Measurements from ENCODE around the gene ASB16. TPM values are rescaled to one million over a fixed set of nuclear protein-coding genes. Genes with fewer than 3 reads are reported as not detected.

Gene ASB16
- total RNA-seq = not detected in 2 replicates

GRCh38 chr17:44170499-44171201 is at the start of gene ASB16:
ASB16 (plus strand) TSS chr17:44170704; CDS start chr17:44170790, 86 bp downstream.

GRCh38 chr17:44123356-44124117 is 47.0 kb upstream of the ASB16 start, which contains the start of gene HDAC5:
HDAC5 (minus strand) TSS chr17:44123641; CDS start chr17:44117515, 6,126 bp downstream.

GRCh38 chr17:44186307-44187130 is 16.0 kb downstream of the ASB16 start, which contains the start of gene TMUB2:
TMUB2 (plus strand) TSS chr17:44186972; CDS start chr17:44187709, 737 bp downstream.

GRCh38 chr17:44199553-44200477 is 29.3 kb downstream of the ASB16 start, which contains the start of gene ATXN7L3:
ATXN7L3 (minus strand) TSS chr17:44199884; CDS start chr17:44198070, 1,814 bp downstream.

GRCh38 chr17:44219616-44220212 is 49.2 kb downstream of the ASB16 start, which contains the start of gene UBTF:
UBTF (minus strand) TSS chr17:44219675; CDS start chr17:44218229, 1,446 bp downstream.

Small RNAs within 50 kb of the gene (small RNA-seq; reads per million reads assigned to genes)
- gene MIR6782 (not detected), gene RNU6-131P (not detected)

Other genes starting within 250 kb of the ASB16 start
- gene PPY, start 228.2 kb upstream of the ASB16 start, total RNA-seq = not detected in 2 replicates
- gene PYY, start 216.8 kb upstream of the ASB16 start, total RNA-seq = 0.33 TPM in 1 of 2 replicates, not detected in the other
- gene NAGS, start 166.1 kb upstream of the ASB16 start, total RNA-seq = 6.9 and 11.7 TPM in 2 replicates
- 33.1 and 50.0 TPM in 2 replicates for gene TMEM101, start 155.7 kb upstream of the ASB16 start, total RNA-seq
- 83.8 and 85.9 TPM in 2 replicates for gene LSM12, start 104.0 kb upstream of the ASB16 start, total RNA-seq
- gene G6PC3, start 100.0 kb upstream of the ASB16 start, total RNA-seq = 32.7 and 34.8 TPM in 2 replicates
- 25.4 and 44.1 TPM in 2 replicates for gene HDAC5, start 47.1 kb upstream of the ASB16 start, total RNA-seq
- 2.3 and 4.2 TPM in 2 replicates for gene HROB, start 28.8 kb upstream of the ASB16 start, total RNA-seq
- 28.8 and 29.4 TPM in 2 replicates for gene TMUB2, start 16.3 kb downstream of the ASB16 start, total RNA-seq
- gene ATXN7L3, start 29.2 kb downstream of the ASB16 start, total RNA-seq = 53.0 and 55.2 TPM in 2 replicates
- 56.8 and 59.8 TPM in 2 replicates for gene UBTF, start 49.0 kb downstream of the ASB16 start, total RNA-seq
- not detected in 2 replicates for gene SLC4A1, start 97.4 kb downstream of the ASB16 start, total RNA-seq
- gene RUNDC3A, start 137.9 kb downstream of the ASB16 start, total RNA-seq = 0.33 TPM in 1 of 2 replicates, not detected in the other
- 93.7 and 115 TPM in 2 replicates for gene SLC25A39, start 154.1 kb downstream of the ASB16 start, total RNA-seq
- gene GRN, start 174.6 kb downstream of the ASB16 start, total RNA-seq = 303 and 500 TPM in 2 replicates
- gene FAM171A2, start 193.1 kb downstream of the ASB16 start, total RNA-seq = 8.4 and 14.4 TPM in 2 replicates
- gene ITGA2B, start 218.9 kb downstream of the ASB16 start, total RNA-seq = 0.19 and 0.33 TPM in 2 replicates